ENCODE data around the gene TMEM14B.

GRCh38 chr6:10747251-10747972 is at the start of gene TMEM14B:
- no peak for TF ChIP-seq CTCF (conservative IDR thresholded peaks at IDR 0.05; ENCODE audit: low read length)
- no peak for TF ChIP-seq EZH2phosphoT487 (IDR thresholded peaks at IDR 0.05; ENCODE audit: borderline replicate concordance, low read depth, low read length)
